ENCODE measurements around the gene PRKAR1B.

GRCh38 chr7:564176-564865 is 162.8 kb downstream of the PRKAR1B start:
- TF ChIP-seq CTCF (IDR thresholded peaks at IDR 0.05) (no peak), POLR2A (IDR thresholded peaks at IDR 0.05) (no peak)
